HG03175 (cell line): Measurements from ENCODE around the gene ZNF804A.
"Not testable (repeated sequence)": the region's sequence is repeated elsewhere in the genome, so short reads cannot be mapped to it uniquely, and the experiment has no call there.

Experiments used
- ATAC-seq: cut with Tn5 transposase; IDR thresholded peaks from one replicate; pipeline ENCODE4 v1.9.1; 2021; ENCODE audit warnings: mild to moderate bottlenecking, moderate library complexity; ENCODE audit not compliant: unreplicated experiment

Gene ZNF804A

GRCh38 chr2:184799379-184799778 is 201.1 kb downstream of the ZNF804A start:
- no peak for ATAC-seq

DNA sequence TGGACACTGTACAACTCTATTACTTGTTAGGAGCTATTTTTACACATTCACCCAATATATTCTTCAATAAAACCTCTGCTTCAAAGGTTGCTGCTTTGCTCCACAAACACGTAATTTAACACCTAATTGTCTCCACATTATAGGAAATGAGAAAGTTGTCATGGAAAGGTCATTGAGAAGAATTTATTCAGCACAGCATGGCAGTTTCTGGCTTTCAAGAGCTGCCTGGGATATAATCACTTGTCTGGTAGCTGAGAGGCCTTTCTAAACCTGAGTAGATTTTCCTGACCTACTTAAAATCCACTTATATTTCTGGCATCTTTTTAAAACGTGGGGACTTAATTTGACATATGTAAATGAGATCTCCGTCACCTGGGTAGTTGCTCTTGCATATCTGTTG is 216.1 kb downstream of the ZNF804A start:
- ATAC-seq: no peak

- no peak for ATAC-seq
Observed at GRCh38 chr2:184815824-184816223, 217.5 kb downstream of the ZNF804A start.

- no peak for ATAC-seq
Observed at GRCh38 chr2:184824597-184824996, 226.3 kb downstream of the ZNF804A start.

- ATAC-seq: no peak
Observed at GRCh38 chr2:184830531-184830930, 232.2 kb downstream of the ZNF804A start.

DNA sequence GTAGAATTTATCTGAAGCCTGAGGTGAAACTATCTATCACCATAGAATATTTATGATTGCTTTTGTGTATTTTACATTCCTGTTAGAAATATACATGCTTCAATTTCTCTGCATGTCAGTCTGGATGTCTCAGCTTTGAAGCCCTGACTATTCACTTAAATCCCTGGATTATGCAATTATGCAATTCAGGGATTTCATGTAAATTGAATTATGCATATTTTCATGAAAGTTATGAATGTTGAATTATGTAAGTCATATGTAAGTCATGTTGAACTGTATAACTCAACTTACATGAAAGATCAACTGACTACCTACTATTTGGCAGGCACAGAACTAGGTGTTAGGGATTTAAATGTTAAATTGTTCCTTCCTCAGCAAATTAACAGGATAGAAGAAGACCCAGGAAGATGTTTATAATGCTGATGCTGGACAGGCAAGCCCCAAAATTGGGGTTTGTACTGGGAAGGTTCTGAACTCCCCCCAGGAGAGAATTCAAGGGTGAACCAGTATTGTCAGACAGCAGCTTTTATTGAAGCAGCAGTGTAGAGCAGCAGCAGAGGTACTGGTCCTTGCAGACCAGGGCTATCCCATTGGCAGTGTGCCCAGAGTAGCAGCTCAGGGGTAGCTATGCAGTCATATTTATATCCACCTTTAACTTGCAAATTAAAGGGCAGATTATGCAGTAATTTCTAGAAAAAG is 236.5 kb downstream of the ZNF804A start:
- no peak for ATAC-seq

DNA sequence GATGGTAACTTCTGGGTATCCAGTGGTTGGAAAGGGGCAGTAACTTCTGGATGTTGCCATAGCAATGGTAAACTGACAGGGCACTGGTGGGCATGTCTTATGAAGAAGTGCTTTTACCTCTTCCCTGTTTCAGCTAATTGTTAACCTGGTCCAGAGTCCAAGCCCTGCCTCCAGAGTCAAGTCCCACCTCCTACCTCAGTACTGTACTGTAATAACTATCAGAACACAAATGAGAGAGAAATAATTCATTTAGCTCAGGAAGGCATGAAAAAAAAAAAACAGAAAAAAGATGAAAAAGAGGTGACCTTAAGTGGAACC is 237.0 kb downstream of the ZNF804A start:
- ATAC-seq: no peak

- no peak for ATAC-seq
Observed at GRCh38 chr2:184847331-184847730, 249.0 kb downstream of the ZNF804A start.

DNA sequence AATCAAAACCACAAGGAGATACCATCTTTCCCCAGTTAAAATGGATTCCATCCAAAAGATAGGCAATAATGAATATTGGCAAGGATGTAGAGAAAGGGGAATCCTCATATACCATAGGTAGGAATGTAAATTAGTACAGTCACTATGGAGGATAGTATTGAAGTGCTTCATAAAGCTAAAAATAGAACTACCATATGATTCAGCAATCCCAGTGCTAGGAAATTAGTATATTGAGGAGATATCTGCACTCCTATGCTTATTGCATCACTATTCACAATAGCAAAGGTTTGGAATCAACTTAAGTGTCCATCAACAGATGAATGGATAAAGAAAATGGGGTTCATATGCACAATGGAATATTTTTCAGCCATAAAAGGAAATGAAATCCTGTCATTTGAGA is 251.2 kb downstream of the ZNF804A start:
- no peak for ATAC-seq

GRCh38 chr2:184851576-184851975 is 253.2 kb downstream of the ZNF804A start:
- no peak for ATAC-seq

DNA sequence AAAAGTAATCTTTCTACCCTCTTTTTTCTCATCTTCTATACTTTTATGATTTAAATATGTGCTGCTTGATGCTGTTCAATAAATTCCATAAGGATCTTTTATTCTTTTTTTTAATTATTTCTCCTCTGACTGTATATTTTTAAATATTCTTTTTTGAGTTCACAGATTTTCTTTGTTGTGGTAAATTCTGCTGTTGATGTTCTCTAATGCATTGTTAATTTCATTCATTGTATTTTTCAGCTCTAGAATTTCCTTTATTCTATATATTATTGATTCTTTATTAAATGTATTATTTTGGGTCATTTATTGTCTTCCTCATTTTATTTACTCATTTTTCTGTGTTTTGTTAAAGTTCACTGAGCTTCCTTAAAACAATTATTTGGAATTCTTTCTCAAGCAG is 260.9 kb downstream of the ZNF804A start:
- no peak for ATAC-seq

DNA sequence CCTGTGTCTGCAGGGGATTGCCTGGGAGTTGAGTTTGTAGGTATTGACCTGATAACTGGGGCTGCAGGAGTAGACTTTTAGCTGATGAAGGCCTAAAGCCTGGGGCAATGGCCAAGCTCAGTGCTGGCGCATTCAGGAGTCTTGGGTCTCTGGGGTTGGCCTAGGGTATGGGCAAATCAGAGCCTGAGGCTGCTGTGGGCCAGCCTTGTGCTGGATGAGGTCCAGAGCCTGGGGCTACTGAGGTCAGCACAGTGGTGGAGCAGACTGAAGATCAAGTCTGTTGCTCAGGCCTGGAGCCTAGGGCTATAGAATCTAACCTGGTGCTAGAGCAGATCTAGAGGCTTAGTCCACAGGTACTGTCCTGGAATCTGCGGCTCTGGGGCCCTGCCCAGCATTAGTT is 262.4 kb downstream of the ZNF804A start:
- ATAC-seq: no peak

DNA sequence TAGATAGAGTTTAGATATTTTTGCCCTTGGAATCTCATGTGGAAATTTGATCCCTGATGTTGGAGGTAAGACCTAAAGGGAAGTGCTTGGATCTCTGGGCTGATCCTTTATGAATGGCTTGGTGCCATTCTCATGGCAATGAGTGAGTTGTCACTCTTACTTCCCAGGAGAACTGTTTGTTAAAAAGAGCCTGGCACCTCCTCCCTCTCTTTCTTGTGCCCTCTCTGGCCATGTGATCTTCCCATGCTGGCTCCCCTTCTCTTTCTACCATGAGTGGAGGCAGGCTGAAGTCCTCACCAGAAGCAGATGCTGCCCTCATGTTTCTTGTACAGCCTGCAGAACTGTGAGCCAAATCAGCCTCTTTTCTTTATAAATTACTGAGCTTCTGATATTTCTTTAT is 276.9 kb downstream of the ZNF804A start:
- ATAC-seq: no peak

- ATAC-seq: no peak
Observed at GRCh38 chr2:184875911-184876310, 277.6 kb downstream of the ZNF804A start.

GRCh38 chr2:184877909-184878308 is 279.6 kb downstream of the ZNF804A start:
- ATAC-seq: no peak

GRCh38 chr2:184879671-184880070 is 281.3 kb downstream of the ZNF804A start:
- ATAC-seq: no peak

DNA sequence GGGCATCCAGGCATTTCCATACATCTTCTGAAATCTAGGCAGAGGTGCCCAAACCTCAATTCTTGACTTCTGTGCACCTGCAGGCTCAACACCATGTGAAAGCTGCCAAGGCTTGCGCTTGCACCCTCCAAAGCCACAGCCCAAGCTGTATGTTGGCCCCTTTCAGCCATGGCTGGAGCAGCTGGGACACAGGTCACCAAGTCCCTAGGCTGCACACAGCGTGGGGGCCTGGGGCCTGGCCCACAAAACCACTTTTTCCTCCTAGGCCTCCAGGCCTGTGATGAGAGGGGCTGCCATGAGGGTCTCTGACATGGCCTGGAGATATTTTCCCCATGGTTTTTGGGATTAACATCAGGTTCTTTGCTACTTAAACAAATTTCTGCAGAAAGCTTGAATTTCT is 288.3 kb downstream of the ZNF804A start:
- ATAC-seq: not testable (repeated sequence)

GRCh38 chr2:184890311-184890710 is 292.0 kb downstream of the ZNF804A start:
- ATAC-seq: no peak

DNA sequence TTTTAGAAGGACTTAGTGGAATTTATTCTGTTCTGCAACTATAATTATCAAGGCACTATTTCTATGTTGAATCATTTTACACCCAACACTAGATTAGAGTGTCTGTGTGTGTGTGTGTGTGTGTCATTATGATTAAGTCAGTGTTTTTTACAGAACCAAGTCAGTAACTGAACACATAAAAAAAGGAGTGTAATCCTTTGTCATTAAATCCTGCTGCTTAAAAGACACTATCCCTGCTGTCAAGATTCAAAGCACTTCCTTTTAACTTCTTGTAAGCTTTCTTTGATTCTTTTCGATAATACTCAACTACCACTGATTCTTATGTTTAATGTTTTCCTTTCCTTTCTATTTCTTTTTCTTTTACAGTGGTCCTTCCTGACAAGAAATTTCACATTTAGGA is 306.7 kb downstream of the ZNF804A start:
- ATAC-seq: no peak

- no peak for ATAC-seq
Observed at GRCh38 chr2:184906160-184906559, 307.8 kb downstream of the ZNF804A start.

DNA sequence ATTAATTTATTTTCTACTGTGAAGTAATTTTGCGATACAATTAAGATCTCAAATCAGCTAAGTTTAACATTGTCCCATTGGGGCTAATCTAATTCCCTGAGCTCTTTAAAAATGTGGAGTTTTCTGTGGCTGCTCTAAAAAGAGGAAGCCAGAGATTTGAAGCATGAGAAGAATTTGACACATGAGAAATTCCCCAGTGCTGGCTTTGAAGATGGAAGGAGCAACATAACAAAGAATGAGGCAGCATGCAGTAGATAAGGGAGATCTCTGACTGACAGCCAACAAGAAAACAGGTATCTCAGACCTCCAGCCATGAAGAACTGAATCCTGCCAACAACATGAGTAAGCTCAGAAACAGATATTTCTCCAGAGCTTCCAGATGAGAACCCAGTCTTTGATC is 308.4 kb downstream of the ZNF804A start:
- ATAC-seq: no peak

DNA sequence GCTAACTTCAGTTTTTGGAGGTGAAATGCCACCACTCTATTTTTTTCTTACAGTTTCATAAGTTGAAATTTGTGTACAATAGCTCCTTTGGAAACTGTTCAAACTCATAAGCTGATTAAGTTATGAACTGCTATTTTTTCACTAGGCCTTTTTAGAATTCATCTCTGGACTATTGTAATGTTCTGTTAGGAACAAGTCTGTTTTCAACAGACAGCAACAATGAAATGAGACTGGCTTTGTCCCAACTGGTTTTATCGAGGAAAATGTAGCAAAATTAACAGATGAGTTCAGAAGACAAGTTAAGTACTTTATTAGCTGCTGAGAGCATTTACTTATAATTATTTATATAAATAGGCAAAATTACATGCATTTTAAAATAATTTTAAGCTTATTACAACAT is 310.6 kb downstream of the ZNF804A start:
- no peak for ATAC-seq

DNA sequence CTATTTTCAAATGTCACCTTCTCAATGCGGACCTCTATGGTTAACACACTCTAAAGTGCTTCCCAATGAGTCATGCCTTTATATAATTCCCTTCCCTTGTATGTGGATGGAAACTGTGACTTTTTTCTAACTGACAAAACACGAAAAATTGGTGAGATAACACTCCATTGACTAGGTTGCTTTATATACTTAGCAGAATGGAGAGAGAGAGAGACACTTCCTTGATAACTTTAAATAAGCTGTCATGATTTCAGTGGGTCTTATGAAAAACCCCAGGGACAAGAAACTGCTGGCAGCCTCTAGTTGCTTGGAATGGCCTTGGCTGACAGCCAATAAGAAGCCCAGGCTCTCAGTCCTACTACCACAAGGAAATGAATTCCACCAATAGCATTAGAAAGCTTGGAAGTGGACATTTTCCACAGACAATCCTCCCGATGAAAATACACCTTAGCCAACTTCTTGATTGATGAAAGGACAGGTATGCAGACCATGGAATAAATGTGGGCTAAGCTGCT is 322.2 kb downstream of the ZNF804A start:
- no peak for ATAC-seq
